Duodenal mucosa (tissue), 2 donors: ENCODE data around the gene KLF6.

Source experiments
- H3K27ac ChIP-seq: one replicate; pipeline ENCODE4 v1.7.0; 2013; ENCODE audit warnings: low read depth, low read length
- H3K27me3 ChIP-seq, 2 donors: one replicate each; pipeline ENCODE4 v1.7.0; 2013; ENCODE audit warnings: low read length in 2 of 2, control low read depth in 1 of 2; ENCODE audit not compliant: insufficient read depth in 2 of 2, control insufficient read depth in 1 of 2
- H3K36me3 ChIP-seq, 2 donors: one replicate each; pipeline ENCODE4 v1.7.0; 2013; ENCODE audit warnings: low read length in 2 of 2, control low read depth in 1 of 2; ENCODE audit not compliant: insufficient read depth in 2 of 2, control insufficient read depth in 1 of 2
- H3K4me1 ChIP-seq, 2 donors: one replicate each; pipeline ENCODE4 v1.7.0; 2013; ENCODE audit warnings: low read length in 2 of 2, control low read depth in 1 of 2; ENCODE audit not compliant: insufficient read depth in 2 of 2, control insufficient read depth in 1 of 2
- H3K4me3 ChIP-seq, 2 donors: one replicate each; pipeline ENCODE4 v1.7.0; 2013; ENCODE audit warnings: low read length in 2 of 2, low read depth in 1 of 2
- H3K9ac ChIP-seq, 2 donors: one replicate each; pipeline ENCODE4 v1.7.0; 2013; ENCODE audit warnings: low read length in 2 of 2, low read depth in 1 of 2
- H3K9me3 ChIP-seq, 2 donors: one replicate each; pipeline ENCODE4 v1.7.0; 2013; ENCODE audit warnings: low read length in 2 of 2, control low read depth in 1 of 2; ENCODE audit not compliant: control insufficient read depth in 1 of 2

The KLF6 gene

DNA sequence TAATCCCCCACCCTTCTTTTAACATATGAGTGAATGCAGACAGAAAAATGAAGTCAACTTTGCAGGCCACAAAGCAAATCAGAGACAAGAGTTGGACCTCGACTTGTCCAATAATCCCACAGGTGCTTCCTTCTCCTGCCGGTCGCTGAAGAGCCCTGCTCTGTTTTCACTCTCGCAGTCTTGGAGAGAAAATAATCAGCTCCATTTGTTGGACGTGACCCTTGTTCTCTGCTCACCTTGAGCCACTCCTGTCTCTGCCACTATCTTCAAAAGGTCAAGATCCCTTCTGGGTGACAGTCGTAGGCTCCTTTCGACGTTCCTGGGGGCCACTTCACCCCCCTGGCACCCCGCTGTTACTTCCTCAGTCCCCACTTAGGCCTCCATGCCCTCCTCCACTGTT is 2.8 kb upstream of the KLF6 start:
- peaks cover 0 to under 1% of the 10 kb centered on the region in 2 donors for H3K36me3 ChIP-seq
- no peak overlapping the region for H3K4me3 ChIP-seq
- peaks cover 0 to 6% of the 10 kb centered on the region in 2 donors for H3K4me1 ChIP-seq
- H3K27ac ChIP-seq: no peak overlapping the region
- no peak overlapping the region for H3K9ac ChIP-seq
- no peaks in the 10 kb centered on the region for H3K9me3 ChIP-seq
- H3K27me3 ChIP-seq: no peaks in the 10 kb centered on the region

DNA sequence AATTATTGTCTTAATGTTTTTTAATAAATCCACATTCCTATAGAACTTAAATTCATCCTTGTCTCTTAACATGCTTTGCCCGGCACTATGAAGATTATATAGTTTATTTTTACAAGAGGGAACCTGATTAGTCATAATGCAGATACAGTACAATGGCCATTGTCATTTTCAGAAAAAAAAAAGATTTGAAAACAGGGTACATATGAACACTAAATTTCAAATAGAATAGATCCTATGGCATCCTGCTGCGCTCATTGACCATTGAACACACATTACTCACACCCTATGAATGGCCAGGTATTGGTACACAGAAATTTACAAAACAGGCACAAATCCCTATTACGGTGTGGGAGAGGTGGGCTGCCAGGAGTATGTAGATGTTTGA is 2.0 kb upstream of the KLF6 start:
- Histone ChIP-seq H3K27me3 (no peaks in the 10 kb centered on the region), H3K9me3 (no peaks in the 10 kb centered on the region), H3K27ac (no peak overlapping the region), H3K36me3 (peaks cover under 1 to 7% of the 10 kb centered on the region in 2 donors), H3K4me1 (peaks cover 2 to 8% of the 10 kb centered on the region in 2 donors), H3K9ac (no peak overlapping the region), H3K4me3 (no peak overlapping the region)

DNA sequence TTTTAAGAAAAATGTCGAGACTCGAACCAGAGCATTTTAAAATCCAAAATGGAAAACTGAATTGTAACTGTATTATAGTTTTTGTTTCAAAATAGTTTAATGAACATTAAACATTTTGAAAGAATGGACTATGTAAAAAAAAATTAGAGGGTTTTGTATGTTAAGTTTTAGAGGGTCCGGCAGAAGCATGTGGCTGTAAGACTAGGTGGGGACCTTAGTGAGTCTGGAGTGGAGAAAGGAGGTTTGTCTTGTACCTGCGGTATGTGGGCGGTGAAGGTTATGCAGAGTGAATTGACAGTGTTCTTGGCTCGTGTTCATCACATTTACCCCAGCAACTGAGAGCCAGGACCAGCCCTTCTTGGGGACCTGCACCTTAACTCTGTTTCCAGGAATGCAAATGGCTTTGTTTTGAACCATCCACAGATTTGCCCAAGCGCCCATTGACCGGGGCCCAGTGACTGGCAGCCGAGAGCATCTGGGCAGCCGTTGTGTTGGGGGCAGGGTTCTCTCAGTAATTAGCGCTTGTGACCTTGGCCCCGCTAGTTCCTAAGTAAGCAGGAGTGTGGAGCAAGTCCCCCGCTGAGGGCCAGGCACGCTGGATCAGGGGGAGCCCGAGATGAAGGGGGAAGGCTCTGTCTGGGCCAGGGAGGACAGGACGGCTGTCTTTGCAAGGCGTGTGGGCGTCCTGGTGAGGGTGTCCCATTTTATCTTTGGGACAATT is 1.4 kb upstream of the KLF6 start:
- Histone ChIP-seq H3K36me3 (peaks cover 6 to 13% of the 10 kb centered on the region in 2 donors), H3K4me1 (peaks cover 8 to 14% of the 10 kb centered on the region in 2 donors), H3K4me3 (peak overlapping the region; percentile 64 to 84), H3K9me3 (no peaks in the 10 kb centered on the region), H3K27ac (peak overlapping the region; percentile 97), H3K9ac (peak overlapping the region; percentile 86 to 98), H3K27me3 (no peaks in the 10 kb centered on the region)

DNA sequence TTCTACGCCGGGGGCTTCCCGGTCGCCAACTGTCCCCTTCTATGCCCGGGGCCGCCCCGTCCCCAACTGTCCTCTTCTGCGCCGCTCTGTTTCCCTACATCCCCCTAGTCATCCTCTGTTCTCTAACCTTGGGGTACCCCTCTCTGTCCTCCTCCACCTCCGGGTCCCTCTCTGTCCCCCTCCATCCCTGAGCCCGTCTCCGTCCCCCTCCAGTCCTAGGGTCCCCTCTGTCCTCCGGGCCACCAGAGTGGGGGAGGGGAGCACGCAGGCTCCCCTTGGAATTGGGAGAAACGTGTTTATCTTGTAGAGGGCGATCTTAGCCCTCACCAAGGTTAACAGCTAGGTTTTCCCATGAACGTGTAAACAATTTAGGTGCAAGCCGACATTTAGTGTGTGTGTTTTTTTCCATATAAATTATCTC is 852 bp upstream of the KLF6 start:
- H3K27me3 ChIP-seq: no peaks in the 10 kb centered on the region
- peak overlapping the region; percentile 64 to 84 for H3K4me3 ChIP-seq
- H3K9me3 ChIP-seq: no peaks in the 10 kb centered on the region
- peaks cover 14 to 20% of the 10 kb centered on the region in 2 donors for H3K4me1 ChIP-seq
- peak overlapping the region; percentile 86 to 98 for H3K9ac ChIP-seq
- peaks cover 12 to 19% of the 10 kb centered on the region in 2 donors for H3K36me3 ChIP-seq
- H3K27ac ChIP-seq: peak overlapping the region; percentile 97

DNA sequence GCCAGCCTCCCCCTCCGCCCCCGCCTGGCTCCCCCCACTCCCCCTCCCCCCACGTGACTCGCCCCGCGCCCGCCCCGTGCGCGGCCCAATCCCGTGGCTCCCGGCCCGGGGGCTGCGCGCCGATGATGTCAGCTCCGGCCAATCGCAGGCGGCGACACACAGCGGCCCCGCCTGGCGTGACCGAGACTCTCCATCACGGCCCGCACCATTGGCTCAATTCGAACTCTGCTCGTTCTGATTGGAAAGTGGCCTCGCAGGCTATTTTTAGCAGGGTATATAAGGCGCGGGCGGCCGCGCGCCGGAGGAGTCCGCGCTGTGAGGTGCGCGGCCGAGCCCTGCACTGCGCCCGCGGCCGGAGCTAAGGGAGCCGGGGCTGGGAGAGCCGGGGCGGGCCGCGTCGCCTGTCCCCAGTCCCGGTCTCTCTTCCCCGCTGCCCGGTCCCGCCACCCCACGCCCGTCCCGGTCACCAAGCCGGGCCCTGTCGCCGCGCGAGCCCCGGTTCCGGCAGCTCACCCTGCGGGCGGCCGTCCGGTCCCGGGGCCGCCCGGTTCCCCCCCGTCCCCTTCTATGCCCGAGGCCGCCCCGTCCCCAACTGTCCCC is 342 bp upstream of the KLF6 start:
- Histone ChIP-seq H3K9ac (peak overlapping the region; percentile 98 to 100), H3K27me3 (no peaks in the 10 kb centered on the region), H3K9me3 (no peaks in the 10 kb centered on the region), H3K4me1 (peaks cover 18 to 25% of the 10 kb centered on the region in 2 donors), H3K27ac (peak overlapping the region; percentile 100), H3K4me3 (peak overlapping the region; percentile 64 to 84), H3K36me3 (peaks cover 17 to 23% of the 10 kb centered on the region in 2 donors)

DNA sequence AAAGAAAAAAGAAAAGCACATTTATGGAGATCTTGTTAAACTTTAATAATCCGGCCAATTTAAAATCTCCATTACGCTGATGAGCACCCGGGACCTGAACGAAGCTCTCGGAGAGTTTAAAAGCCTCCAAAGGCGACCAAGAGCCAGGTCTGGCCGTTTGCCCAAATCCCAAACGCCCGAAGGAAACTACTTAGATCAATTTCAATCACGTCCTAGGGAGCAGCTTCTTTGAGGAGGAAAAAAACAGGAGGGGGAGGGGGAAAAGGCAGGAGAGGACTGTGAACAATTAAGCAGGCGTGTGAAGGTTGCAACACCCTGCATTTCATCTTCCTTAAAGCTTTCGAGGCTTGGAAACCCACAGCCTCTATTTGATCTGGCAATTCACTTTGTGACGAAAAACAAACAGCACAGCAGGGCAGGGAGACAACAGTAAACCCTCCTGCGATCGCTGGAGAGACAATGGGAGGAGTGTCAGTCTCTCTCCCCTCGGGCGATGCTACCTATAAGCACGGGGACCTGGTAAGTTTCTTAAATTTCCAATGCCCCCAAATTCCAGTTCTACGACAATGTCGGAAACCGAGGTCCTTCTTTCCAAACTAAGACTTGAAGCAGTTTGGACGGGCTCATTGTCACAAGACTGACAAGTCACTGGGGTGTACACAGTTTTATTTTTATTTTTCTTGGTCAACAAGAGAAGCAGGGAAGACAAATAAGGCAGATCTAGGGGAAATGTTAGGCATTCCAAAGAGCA is 1.2 kb downstream of the KLF6 start:
- Histone ChIP-seq H3K9me3 (no peaks in the 10 kb centered on the region), H3K4me1 (peaks cover 32 to 40% of the 10 kb centered on the region in 2 donors), H3K27me3 (no peaks in the 10 kb centered on the region), H3K4me3 (peak overlapping the region; percentile 78 to 94), H3K27ac (peak overlapping the region; percentile 100), H3K36me3 (peaks cover 32 to 38% of the 10 kb centered on the region in 2 donors), H3K9ac (peak overlapping the region; percentile 89 to 100)

DNA sequence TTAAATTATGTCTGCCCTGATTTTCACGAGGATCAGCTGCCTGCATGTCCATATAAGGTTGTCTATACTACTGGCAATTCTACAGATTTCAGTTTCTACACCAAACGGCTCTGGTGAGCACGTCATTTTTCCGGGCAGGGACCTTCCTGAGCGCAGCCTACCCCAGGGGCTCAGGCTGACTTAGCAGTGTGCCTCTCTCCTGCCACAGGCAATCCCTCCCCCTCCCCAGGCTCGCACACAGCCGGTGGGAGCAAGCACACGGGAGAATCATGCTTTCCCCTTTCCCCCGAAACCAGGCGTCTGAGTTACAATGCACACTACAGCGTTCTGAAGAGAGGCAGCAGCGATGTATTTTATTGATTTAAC is 1.7 kb downstream of the KLF6 start:
- Histone ChIP-seq H3K27me3 (no peaks in the 10 kb centered on the region), H3K36me3 (peaks cover 37 to 44% of the 10 kb centered on the region in 2 donors), H3K27ac (peak overlapping the region; percentile 100), H3K4me3 (peak overlapping the region; percentile 78 to 94), H3K4me1 (peaks cover 35 to 45% of the 10 kb centered on the region in 2 donors), H3K9ac (peak overlapping the region; percentile 89 to 100), H3K9me3 (no peaks in the 10 kb centered on the region)

DNA sequence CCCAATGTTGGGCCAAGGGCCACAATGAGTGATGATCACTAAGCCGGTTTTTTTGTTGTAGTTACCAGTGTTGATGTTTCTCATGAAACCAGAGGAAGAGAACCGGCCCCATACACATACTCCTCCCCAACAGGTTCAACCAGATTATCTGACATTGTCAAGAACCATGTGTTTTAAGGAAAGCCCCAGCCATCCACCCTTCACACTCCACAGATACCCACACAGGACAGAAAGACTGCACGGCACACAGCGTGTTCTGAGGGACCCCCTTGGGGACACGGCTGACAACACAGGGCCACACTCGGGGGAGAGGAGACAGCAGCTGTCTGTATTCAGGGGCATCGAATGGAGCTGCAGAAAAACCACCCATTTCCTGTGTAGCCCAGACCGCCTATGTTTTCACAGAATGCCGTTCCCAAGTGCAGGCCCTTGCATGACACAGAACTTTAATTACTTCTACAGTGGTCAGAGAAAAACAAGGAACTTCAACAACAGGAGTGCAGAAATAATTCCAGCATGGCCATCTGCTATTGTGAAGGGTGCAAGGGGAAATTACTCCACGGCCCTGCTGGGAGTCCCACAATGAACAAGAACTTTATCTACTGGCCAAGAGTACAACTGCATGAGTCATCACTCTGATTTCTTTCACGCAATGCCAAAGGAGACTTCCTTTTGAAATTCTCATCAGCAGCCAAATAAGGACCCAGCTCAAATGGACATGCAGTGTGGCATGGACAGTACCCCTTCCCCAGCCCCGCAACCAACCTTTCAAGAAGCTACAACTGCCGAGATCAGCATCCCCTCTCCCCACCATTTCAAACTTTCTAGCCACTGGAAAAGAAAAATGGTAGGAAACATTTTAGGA is 2.3 kb downstream of the KLF6 start:
- H3K36me3 ChIP-seq: peaks cover 44 to 50% of the 10 kb centered on the region in 2 donors
- H3K9ac ChIP-seq: peak overlapping the region; percentile 89 to 100
- peaks cover 40 to 51% of the 10 kb centered on the region in 2 donors for H3K4me1 ChIP-seq
- peak overlapping the region; percentile 78 to 94 for H3K4me3 ChIP-seq
- H3K27me3 ChIP-seq: no peaks in the 10 kb centered on the region
- H3K9me3 ChIP-seq: no peaks in the 10 kb centered on the region
- H3K27ac ChIP-seq: peak overlapping the region; percentile 100

DNA sequence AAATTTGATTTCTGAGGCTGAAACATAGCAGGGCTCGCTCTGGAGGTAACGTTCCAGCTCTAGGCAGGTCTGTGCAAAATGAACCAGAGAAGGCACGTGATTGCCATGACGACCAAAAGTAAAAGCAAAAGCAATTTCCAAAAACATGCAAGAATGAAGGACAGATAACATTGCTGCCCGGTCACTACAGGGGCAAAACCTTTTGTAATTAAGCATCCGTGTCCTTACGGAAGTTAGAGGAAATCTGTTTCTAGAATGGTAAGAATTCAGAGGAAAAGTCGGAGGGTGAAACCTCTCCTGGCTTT is 2.9 kb downstream of the KLF6 start:
- peak overlapping the region; percentile 78 to 94 for H3K4me3 ChIP-seq
- peaks cover 40 to 55% of the 10 kb centered on the region in 2 donors for H3K4me1 ChIP-seq
- H3K9me3 ChIP-seq: no peaks in the 10 kb centered on the region
- no peaks in the 10 kb centered on the region for H3K27me3 ChIP-seq
- peak overlapping the region; percentile 100 for H3K27ac ChIP-seq
- H3K9ac ChIP-seq: peak overlapping the region; percentile 89 to 100
- peaks cover 47 to 50% of the 10 kb centered on the region in 2 donors for H3K36me3 ChIP-seq
